Left renal cortex interstitium (tissue), 4 donors: ENCODE results near the gene HSDL1. TPM values are rescaled to one million over a fixed set of nuclear protein-coding genes. Genes with fewer than 3 reads are reported as not detected.

ENCODE experiments used
- DNase-seq, 4 donors: peaks; one replicate each; pipeline ENCODE4 v3.0.0-alpha.2; 2013; ENCODE audit warnings: low read depth in 4 of 4, low spot score in 2 of 4, missing footprints in 1 of 4
- polyA plus RNA-seq, 4 donors: library from polyadenylated mRNA; unstranded; fragments of 120-200 nt; gene quantifications; one replicate each; pipeline ENCODE4 v1.2.1, GENCODE V29; 2013; ENCODE audit not compliant: insufficient read length in 4 of 4

HSDL1 gene
- polyA plus RNA-seq, 4 donors = 44.3 to 47.8 (median 46.3) TPM

DNA sequence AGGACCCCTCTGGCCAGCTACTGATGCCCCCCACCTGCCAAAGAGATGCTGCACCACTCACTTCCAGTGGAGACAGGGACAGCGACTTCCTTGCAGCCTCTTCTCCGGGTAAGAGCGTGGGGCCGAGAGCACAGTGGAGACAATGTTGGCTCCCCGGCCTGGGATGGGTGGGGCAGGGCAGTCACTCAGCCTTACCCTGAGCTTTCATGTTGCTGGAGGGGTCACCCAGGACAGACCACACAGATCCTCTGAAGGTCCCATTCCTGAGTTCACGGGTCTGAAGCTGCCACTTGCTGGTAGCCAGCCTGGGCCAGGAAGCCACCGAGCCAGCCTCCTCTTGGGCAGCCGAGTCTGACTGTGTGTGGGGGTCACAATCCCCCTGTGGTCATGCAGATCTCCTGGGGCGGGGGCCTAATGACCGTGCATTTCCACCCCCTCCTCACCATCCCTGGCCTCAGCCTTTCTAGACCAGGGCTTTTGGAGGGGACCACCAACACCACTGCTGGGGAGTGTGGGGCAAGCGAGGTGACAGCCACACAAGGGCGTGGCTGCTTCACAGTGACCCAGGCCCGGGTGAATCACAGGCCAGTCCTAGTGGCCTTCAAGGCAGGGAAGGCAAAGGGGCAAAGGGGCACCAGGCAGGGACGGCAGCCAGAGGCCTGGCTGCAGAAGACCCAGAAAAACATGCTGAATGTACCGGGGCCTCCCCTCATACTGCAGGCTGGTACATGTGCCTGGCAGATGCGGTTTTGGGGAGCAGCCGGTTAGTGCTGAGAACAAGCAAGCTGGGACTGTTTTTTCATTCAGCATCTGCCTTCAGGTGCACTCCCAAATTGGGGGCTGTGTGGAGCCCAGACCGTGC lies 31.4 kb upstream of the HSDL1 start:
- DNase-seq = no peak

DNA sequence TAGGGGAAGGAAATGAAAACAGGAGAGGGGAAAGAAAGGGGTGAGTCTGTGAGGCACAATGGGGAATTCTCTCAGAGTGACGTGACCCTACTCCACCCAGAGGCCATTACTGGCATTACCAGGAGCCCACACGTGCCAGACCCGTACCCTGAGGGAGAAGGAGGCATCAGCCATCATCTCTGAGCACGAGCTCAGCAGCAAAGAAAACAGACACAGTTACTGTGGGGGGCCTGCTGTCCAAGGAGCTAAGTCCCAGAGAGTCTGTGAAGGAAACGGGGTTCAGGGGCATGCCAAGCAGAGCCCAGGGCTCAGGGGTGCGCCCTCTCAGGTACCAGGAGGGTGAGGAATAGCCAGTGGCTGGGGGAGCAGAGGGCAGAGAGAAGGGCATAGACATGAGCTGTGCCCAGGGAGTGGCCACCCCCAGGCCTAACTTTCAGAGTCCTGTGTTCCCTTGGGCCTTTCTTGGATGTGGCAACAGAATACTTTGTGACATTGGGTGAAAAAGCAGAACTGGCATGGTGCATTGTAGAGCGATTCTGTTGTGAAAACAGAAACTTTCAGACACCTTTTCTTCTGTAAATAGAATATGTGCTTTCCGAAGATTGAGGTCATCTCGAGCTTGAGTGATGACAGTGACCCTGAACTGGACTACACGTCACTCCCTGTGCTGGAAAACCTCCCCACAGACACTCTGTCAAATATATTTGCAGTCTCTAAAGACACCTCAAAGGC lies 30.5 kb upstream of the HSDL1 start:
- peak in 1 of 4 donors; percentile 29 for DNase-seq

DNA sequence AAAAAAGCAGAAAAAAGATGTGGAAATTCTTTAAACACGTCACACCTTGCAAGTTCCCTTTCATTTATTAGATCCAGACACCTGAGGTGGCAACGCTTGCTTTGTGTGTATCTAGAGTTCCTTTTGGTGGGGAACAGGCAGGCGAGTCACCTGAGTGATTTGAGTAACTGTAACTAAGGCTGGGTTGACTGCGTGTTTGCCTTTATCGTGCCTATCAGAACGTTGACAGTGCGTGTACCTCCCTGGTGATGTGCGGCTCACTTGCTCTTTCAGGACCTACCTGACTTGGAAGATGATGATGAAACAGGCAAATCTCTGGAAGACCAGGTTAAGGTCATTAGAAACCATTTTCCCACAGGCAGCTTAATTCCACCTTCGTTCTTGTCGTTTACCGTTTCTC lies 29.4 kb upstream of the HSDL1 start:
- no peak for DNase-seq

DNA sequence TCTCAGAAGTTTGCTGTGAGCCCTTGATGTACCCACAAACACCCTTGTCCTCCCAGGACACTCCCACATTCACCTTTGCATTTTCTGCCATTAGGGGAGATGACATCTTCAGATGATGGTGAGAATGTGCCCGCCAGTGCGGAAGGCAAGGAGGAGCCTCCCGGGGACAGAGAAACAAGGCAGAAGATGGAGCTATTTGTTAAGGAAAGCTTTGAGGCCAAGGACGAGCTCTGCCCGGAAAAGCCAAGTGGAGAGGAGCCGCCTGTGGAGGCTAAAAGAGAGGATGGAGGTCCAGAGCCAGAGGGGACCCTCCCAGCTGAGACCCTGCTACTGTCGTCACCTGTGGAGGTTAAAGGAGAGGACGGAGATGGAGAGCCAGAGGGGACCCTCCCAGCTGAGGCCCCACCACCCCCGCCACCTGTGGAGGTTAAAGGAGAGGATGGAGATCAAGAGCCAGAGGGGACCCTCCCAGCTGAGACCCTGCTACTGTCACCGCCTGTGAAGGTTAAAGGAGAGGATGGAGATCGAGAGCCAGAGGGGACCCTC lies 24.9 kb upstream of the HSDL1 start:
- DNase-seq = no peak

DNA sequence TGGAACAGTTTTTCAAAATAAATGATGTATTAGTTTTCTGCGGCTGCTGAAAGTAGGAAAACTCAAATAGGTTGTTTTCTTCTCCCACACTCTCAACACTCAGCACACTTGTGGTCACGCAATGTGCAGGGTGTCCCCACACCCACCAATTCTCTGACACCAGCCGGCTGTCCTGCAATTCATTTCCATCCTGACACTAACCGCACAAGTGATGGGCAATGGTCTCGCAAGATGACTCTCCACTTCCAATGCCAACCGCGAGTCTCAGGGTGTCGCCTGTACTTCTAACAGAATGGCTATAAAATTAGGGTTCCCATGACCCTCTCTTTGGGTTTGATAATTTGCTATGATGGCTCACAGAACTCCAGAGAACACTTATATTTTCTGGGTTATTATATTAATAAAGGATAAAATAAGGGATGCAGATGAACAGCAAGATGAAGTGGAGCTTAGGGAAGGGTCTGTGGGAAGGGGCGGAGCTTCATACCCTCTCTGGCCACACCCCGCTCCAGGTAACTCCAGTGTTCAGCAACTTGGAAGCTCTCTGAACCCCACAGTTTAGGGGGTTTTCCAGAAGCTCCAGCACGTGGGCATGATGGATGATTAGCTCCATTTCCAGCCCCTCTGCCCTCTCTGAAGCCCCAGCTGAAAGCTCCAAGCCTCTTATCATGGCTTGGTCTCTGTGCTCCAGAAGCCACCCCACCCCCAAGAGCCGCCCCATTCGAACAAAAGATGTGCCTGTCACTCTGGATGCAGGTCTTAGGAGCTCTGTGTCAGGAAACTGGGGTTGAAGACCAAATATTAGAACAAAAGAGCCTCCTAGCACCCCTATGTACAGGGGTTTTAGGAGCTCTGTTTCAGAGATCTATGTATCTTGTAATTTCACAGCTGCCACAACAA lies 22.1 kb upstream of the HSDL1 start:
- no peak for DNase-seq

DNA sequence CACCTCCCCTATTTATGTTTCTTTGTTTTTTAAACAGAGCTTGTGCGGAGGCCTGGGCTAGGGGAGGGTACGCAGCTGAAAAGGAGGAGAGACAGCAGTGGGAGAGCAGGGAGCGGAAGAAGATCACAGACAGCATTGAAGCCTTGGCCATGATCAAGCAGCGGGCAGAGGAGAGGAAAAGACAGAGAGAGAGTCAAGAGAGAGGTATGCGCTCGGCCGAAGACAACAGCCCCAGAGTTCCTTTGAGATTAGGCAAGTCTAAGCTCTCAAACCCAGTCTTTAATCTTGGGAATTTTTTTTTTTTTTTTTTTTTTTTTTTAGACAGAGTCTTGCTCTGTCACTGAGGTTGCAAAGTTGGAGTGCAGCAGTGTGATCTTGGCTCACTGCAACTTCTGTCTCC lies 20.8 kb upstream of the HSDL1 start:
- no peak for DNase-seq

DNA sequence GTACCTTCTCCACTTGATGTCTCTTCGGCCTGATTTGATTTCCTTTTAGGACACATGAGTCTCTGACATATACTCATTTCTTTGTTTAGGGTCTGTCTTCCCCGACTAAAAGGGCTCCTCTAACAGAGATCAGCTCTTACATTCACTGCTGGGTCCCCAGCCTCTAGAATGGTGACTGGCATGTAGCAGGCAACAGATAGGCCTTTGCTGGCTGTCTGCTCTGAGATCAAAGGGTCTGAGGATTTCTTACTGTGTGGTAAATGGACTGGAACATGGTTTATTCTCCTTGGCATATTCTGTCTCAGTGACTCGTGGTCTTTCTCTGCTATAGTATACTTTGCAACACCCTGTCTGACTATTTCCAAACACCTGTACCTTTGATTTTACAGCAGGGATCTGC lies 16.8 kb upstream of the HSDL1 start:
- DNase-seq = peak in 1 of 4 donors; percentile 44

DNA sequence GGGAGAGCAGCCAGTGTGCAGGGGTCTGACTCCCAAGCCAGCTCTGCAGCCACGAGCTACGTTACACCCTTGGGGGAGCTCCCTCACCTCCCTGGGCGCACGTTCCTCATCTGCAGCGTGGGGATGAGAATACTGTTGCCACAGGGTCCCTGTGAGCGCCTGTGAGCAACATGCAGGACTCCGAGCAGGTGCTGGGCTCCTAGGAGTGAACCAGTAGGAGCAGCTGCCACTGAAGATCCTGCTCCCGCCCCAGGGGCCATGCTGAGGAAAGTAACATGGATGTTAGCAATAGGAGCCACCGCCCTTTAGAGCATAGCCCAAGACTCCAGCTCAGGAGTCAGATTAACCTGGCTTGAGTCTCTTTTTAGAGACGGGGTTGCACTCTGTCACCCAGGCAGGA lies 16.1 kb upstream of the HSDL1 start:
- DNase-seq = no peak

DNA sequence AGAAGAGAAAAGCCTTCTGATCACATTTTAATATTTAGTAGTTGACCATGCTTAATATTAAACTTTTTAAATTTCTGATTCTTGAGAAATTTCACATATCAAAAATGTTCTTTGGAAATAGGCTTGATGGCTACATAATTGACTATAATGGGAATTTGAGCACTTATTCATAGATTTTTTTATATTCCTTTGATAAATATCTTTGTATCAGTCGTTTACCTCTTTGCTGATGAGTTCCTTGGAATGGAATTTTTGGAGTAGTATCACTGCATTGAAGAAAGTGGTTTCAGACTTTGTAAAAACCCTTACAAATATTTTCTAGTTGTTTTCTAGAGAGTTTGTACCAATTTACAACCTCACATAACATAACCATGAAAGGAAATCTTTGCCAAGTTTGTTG lies 14.8 kb upstream of the HSDL1 start:
- no peak for DNase-seq

DNA sequence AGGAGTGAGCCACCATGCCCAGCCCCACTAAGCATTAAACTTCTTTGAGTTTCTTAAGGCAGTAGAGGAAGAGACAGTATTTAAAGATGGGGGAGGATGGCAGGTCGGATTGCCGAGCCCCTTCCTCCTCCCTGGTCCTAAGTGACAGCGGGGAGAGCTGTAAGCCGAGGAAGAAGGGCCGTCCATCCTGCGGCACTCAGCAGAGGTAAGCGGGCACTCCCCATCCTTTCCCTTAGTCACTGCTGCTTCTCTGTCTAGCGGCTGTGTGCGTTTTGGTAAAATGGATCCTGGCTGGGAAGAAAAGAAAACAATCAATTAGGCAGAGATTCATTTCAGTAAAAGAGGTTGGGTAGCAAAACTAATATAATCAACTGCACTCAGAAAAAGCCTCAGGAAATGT lies 14.0 kb upstream of the HSDL1 start:
- DNase-seq = no peak

DNA sequence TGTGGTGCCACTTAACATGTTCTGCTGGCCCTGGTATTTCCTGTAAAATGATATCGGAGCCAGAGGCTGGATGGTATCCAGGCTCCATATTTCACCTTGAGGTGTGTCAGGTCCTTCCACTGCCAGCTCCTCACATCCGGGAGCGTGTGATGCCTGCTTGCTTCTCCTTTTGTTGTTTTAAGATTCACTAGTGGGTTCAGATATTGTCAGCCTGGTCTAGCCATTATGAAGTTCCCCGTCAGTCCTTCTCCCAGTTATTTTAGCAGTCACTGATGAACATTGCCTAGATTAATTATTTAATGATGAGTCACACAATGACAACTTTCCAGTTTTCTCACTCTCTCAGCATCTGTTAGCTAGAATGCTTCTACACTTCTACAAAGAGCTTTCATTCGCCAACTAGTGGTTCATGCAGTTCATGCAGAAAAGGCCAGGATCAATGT lies 11.4 kb upstream of the HSDL1 start:
- no peak for DNase-seq

DNA sequence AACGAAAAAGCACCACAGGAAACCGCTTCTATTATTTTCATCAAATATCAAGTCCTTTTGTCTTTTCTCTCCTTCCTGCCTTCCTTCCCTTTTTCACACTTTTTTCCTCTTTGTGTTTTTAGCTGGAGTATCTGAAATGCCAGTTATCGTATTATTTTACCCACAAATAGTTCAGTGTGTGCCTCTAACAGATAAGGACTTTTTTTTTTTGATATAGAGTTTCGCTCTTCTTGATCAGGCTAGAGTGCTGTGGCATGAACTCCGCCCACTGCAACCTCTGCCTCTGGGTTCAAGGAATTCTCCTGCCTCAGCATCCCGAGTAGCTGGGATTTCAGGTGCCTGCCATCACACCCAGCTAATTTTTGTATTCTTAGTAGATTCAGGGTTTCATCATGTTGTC lies 10.8 kb upstream of the HSDL1 start:
- DNase-seq = no peak

DNA sequence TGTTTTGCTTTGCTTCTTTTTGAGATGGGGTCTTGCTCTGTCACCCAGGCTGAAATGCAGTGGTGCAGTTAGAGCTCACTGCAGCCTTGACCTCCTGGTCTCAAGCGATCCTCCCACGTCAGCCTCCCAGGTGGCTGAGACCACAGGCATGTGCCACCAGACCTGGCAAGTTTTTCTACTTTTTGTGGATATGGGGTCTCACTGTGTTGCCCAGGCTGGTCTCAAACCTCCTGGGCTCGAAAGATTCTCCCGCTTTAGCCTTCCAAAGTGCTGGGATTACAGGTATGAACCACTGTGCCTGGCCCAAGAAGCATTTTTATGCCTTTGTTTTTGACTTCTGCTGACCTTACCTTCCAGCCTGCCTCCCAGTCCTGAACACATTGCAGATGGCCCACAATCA lies 10.2 kb upstream of the HSDL1 start:
- DNase-seq = no peak

DNA sequence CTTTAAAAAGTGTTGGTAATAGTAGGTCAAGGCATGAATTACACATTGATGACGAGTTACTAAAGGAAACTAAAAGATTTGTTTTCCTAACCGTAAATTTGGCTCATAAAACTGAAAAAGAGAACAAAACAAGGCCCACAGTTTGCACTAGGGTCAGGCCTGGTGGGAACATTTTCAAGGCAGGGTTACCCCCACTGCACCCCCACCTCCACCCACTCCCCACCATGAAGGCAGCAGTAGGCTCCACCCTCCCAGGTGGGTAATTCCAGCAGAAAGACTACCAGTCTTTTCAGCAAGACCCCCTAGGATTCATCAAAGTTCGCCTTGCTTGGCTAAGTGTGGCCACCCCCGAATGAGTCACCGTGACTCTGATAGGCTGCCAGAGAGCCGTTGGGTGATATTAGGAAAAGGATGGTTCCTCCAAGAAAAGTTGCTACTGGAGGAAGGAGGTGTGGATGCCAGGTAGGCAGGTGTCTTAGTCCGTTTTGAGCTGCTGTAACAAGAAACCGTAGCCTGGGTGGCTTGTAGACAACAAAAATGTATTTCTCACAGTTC lies 8.8 kb upstream of the HSDL1 start:
- no peak for DNase-seq

DNA sequence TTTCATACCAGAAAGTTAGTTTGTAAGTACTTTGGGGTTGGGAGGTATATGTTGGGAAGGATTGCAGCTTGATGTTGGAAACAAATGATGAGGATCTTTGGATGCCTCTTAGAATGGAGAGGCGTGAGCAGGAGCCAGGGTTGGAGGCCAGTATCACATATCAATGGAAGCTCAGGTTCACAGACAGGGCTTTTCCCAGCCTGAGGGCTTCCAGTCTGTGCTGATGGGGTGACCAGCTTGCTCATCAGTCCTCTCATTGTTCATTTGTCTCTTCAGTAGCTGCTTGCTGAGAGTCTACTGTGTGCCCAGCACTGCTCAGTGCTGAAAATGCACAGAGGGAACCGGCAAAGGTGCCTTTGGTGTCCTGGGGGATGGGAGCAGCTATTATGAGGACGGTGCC lies 5.9 kb upstream of the HSDL1 start:
- DNase-seq = no peak

DNA sequence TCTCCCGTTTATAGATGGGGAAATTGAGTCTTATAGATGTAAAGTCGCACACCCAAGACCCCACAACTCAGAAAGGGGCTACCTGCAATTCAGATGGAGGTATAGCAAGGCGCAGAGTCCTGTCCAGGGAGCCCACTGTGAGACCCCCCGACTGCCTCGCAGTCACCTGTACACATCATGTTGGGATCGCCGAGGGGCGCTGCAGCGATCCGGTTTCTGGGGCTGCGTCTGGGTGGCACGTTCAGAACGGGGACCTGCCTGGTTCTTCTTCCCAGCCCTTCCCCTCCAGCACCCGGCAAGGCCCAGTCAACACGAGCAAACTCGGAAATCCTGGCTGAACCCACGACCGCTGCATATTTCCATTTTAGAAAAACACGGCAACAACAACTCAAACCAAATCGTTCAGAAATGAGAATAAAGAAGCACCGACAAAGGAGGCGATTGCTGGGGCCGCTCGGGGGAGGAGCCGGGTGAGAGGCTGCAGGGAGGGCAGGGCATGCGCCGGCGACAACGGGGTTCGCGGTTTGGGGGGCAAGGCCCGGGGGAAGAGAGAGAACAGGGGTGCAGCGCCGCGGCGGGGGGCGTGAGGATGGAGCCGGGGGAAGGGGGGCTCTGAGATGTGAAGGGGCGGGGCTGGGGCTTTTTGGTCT lies 643 bp downstream of the HSDL1 start:
- no peak for DNase-seq

DNA sequence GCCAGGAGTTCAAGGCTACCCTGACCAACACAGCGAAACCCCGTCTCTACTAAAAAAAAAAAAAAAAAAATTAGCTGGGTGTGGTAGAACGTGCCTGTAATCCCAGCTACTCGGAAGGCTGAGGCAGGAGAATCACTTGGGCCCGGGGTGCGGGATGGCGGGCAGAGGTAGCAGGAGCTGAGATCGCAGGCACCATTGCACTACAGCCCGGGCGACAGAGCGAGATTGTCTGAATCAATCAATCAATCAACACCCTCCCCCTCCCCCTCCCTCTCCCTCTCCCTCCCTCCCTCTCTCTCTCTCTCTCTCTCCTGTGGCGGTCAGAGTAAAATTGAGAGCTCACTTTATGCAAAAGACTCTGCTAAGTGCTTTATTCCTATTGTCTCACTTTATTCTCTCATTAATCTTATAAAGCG lies 1.2 kb downstream of the HSDL1 start:
- DNase-seq = no peak

DNA sequence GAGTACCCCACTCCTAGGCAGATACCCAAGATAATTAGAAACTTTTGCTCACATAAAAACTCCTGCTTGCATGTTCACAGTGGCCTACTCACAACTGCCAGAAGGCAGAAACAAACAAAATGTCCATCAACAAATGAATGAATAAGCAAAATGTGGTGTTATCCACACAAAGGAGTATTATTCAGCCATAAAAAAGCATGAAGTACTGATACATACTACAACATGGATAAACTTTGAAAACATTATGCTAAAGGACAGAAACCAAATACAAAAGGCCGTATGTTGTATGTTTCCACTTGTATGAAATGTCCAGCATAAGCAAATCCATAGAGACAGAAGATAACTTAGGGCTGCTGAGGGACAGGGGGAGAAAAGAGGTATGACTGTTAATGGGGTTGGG lies 1.9 kb downstream of the HSDL1 start:
- DNase-seq = no peak

DNA sequence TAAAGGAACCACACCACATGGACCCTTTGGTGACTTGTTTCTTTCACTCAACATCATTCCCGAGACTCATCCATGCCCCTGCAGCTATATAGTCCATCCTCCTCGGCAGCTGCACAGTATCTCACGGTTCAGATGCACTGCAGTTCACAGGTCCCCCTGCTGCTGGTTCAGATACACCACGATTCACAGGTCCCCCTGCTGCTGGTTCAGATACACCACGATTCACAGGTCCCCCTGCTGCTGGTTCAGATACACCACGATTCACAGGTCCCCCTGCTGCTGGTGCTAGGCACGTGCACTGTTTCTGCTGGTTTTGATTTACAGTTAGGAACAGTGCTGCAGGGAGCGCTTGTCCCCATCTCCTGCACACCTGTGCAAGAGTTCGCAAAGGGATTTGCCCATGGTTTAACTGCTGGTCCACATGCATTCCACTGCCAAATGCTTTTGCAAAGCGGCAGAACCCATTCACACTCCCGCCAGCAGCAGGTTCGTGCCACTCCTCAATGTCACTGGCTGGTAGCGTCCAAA lies 3.8 kb downstream of the HSDL1 start:
- DNase-seq = no peak
